LHCN-M2 (cell line): ENCODE measurements around the gene METRNL. TPM values are rescaled to one million over a fixed set of nuclear protein-coding genes. Genes with fewer than 3 reads are reported as not detected.
"Not testable (repeated sequence)": the region's sequence is repeated elsewhere in the genome, so short reads cannot be mapped to it uniquely, and the experiment has no call there.

Experiments used
- DNase-seq: peaks from one replicate; pipeline ENCODE4 v3.0.0-alpha.2; 2012; ENCODE audit warnings: low read depth
- total RNA-seq: library from RNA; depleted of rRNA; stranded (reverse); fragments of >200 nt; gene quantifications from 2 replicates; pipeline ENCODE4 v1.2.3, GENCODE V29; 2014

Gene METRNL
- total RNA-seq, 1 experiment from 2014 or later: 32.7 TPM

- no peak for DNase-seq
Measured at GRCh38 chr17:83106056-83106588, 26.7 kb downstream of the METRNL start.

DNA sequence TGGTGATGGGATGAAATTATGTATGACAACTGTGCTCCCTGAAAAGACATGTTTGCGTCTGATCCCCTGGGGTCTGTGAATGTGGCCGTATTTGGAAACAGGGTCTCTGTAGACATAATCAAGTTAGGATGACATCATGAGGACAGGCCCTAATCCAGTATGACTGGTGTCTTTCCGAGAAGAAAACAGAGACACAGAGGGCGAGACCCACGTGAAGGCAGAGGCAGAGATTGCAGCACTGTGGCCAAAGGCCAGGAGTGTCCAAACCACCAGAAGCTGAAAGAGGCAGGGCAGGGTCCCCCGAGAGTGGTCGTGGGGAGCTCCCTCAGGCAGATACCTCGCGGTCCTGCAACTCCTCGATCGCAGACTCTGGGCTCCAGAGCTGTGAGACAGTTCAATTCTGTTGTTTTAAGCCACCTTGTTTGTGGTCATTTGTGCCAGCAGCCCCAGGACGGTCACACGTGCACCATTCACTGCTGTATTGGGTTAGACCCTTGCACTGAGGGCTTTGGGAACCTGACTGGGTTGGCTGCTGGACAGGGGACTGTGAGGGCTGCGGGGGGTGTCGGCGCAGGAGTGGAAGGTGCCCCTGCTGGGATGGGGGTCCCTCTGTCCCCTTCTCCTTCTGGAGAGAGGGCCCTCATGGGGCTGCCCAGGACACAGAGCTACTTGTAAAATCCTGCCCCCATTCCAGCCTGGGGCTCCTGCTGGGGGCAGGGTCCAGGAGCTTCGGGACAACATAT lies 27.7 kb downstream of the METRNL start:
- no peak for DNase-seq

GRCh38 chr17:83107656-83108048 lies 28.2 kb downstream of the METRNL start:
- DNase-seq: no peak

- DNase-seq: no peak
Measured at GRCh38 chr17:83108709-83109108, 29.3 kb downstream of the METRNL start.

DNA sequence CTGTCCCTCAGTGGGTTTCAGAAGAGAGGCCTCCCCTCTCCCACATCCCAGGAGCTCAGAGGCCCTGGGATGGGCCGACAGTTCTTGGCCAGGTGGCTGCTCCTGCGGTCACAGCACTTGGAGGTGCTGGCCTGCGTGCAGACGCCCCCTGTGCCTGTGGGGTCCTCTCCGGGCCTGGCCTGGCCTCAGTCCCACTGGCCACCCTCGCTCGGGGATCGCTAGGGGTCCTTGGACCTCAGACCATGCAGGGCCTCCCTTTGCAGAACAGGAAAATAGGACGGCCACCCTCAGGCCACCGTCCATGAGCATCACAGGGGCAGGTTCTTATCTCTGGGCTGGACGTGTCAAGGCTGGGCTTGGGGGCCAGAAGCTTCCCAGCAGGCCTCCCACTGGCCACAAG lies 30.0 kb downstream of the METRNL start:
- no peak for DNase-seq

GRCh38 chr17:83109793-83110645 lies 30.6 kb downstream of the METRNL start:
- peak; percentile 97 for DNase-seq

- no peak for DNase-seq
Measured at GRCh38 chr17:83110735-83111134, 31.3 kb downstream of the METRNL start.

- DNase-seq: no peak
Measured at GRCh38 chr17:83111516-83112282, 32.3 kb downstream of the METRNL start.

DNA sequence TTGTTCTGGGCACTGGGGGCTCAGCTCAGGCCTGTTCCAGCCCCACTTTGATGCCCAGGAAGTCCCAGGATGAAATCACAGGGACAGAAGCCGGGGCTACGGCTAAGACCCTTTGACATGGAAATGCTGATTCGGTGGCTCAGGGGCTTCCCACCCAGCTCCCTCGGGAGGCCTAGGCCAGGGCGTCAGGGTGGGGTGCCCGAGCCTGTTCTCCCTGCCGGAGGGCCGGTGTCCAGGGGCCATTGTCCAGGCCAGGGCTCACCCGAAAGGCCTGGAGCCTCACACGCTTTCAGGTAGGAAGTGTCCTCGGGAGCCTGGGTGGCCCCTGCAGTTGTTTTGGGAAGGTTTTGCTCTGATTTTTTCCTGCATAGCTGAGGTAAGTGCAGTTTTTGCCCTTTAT lies 34.0 kb downstream of the METRNL start:
- no peak for DNase-seq

DNA sequence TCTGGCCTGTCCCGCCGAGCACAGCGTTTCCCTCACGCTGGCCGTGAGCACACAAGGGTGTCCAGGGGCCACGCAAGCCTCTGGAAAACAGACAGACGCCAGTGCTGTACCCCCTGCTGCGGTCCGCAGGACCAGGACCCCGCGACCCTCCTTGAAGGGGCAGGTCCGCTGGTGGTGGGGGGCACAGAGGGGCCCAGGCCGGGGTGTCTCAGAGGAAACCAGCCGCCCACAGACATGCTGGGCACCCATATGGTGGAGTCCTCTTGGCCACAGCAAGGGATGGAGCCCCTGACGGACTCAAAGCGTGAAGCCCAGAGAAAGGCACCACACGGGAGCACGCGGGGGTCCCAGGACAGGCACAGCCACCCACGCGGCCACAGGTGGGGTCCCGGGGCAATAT lies 34.4 kb downstream of the METRNL start:
- no peak for DNase-seq

DNA sequence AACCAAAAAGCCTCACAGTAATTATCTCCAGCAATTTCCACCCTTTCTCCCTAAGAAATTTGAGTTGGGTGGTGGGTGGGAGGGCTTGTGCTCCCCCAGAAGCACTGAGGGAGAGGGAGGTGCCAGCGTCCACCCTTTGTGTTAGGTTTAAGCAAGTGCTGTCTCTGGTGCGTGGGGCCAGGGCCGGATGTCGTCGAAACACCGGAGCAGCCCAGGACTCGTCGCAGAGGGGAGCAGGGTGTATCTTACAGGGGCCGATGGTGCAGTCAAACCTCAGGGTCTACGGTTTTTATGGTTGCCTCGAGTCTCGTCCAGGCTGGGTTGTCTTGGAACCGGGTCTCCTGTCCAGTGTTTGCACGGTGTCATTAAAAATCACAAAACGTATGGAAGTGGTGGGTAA lies 35.3 kb downstream of the METRNL start:
- no peak for DNase-seq

DNA sequence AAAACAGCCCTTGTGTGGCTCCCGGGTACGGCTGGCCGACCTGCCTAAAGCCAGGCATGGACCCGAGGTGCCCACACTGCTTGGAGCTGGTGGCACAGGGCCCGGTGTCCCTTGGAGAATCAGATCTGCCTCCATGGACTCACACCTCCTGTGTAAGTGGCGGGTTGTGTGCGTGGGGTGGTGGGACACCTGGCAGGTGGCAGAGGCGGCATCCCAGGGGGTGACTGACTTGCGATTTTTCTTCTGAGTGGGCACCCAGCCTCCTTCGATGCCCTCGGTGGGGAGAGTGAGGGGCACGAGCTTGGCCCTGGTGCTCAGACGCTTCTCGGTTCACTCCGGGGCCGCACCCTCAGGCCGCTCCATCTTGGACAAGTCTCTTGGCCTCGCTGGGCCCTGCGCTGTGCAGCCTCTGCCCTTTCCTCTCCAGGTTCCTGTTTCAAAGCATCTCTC lies 35.8 kb downstream of the METRNL start:
- no peak for DNase-seq

GRCh38 chr17:83115832-83116231 lies 36.4 kb downstream of the METRNL start:
- DNase-seq: no peak

GRCh38 chr17:83116311-83116771 lies 36.9 kb downstream of the METRNL start:
- DNase-seq: no peak

GRCh38 chr17:83116783-83117555 lies 37.6 kb downstream of the METRNL start:
- no peak for DNase-seq

- no peak for DNase-seq
Measured at GRCh38 chr17:83117583-83117982, 38.2 kb downstream of the METRNL start.

- no peak for DNase-seq
Measured at GRCh38 chr17:83118071-83118841, 38.8 kb downstream of the METRNL start.

- no peak for DNase-seq
Measured at GRCh38 chr17:83119987-83120864, 40.8 kb downstream of the METRNL start.

- not testable (repeated sequence) for DNase-seq
Measured at GRCh38 chr17:83121473-83121872, 42.1 kb downstream of the METRNL start.
